SU-DHL-6 (cell line): ENCODE data around the gene CORO1A.
"Not testable (repeated sequence)": the region's sequence is repeated elsewhere in the genome, so short reads cannot be mapped to it uniquely, and the experiment has no call there.

Experiments
- EZH2phosphoT487 ChIP-seq: fragments of 200-600 bp; sonication (generic), shearing (Covaris generic); conservative IDR thresholded peaks from 2 replicates; pipeline ENCODE4 v1.6.1; 2018; ENCODE audit warnings: mild to moderate bottlenecking, antibody characterized with exemption, low read length, moderate library complexity, mixed read lengths
- TF ChIP-seq, protein P1 (sequence below): fragments of 200-600 bp; sonication (generic); IDR thresholded peaks from one replicate; pipeline ENCODE4 v1.5.1; 2017; ENCODE audit warnings: antibody characterized with exemption, mild to moderate bottlenecking, low read length, moderate library complexity; ENCODE audit not compliant: insufficient read depth, poor library complexity, severe bottlenecking

DNA sequence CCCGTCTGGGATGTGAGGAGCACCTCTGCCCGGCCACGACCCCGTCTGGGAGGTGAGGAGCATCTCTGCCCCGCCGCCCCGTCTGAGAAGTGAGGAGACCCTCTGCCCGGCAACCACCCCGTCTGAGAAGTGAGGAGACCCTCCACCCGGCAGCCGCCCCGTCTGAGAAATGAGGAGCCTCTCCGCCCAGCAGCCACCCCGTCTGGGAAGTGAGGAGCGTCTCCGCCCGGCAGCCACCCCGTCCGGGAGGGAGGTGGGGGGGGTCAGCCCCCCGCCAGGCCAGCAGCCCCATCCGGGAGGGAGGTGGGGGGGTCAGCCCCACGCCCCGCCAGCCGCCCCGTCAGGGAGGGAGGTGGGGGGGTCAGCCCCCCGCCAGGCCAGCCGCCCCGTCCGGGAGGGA, 14.7 kb upstream of the CORO1A start:
- TF ChIP-seq, protein P1, sequence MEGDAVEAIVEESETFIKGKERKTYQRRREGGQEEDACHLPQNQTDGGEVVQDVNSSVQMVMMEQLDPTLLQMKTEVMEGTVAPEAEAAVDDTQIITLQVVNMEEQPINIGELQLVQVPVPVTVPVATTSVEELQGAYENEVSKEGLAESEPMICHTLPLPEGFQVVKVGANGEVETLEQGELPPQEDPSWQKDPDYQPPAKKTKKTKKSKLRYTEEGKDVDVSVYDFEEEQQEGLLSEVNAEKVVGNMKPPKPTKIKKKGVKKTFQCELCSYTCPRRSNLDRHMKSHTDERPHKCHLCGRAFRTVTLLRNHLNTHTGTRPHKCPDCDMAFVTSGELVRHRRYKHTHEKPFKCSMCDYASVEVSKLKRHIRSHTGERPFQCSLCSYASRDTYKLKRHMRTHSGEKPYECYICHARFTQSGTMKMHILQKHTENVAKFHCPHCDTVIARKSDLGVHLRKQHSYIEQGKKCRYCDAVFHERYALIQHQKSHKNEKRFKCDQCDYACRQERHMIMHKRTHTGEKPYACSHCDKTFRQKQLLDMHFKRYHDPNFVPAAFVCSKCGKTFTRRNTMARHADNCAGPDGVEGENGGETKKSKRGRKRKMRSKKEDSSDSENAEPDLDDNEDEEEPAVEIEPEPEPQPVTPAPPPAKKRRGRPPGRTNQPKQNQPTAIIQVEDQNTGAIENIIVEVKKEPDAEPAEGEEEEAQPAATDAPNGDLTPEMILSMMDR = not testable (repeated sequence)
- not testable (repeated sequence) for TF ChIP-seq EZH2phosphoT487
